Spleen (tissue), 7 donors: ENCODE data around the gene SBF1.

Experiments
- CTCF ChIP-seq, 11 experiments: fragments of 200-600 bp in 7 of 11; fragments of 450-650 bp in 4 of 11; sonication (generic) in 4 of 11; IDR thresholded peaks in 8 of 11; conservative IDR thresholded peaks in 3 of 11; 1 replicate in 7 of 11; 2 replicates in 4 of 11; pipeline versions ENCODE4 v1.4.0 to v1.8.0; 2016 to 2021; ENCODE audit warnings: antibody characterized with exemption in 11 of 11, inconsistent platforms in 4 of 11, mild to moderate bottlenecking in 1 of 11
- POLR2A ChIP-seq, 3 donors: fragments of 450-650 bp; IDR thresholded peaks; one replicate each; pipeline ENCODE4 v1.5.1; 2017; ENCODE audit warnings: antibody characterized with exemption in 3 of 3, mild to moderate bottlenecking in 1 of 3
- POLR2AphosphoS5 ChIP-seq, 3 donors: sonication (generic); formaldehyde crosslinking; IDR thresholded peaks; one replicate each; pipeline ENCODE4 v1.5.1; 2017; ENCODE audit warnings: antibody characterized with exemption in 3 of 3
- donor health status: DM: no; HTN: no; CAD: no; lungs with moderate emphysema.
- donor health status: DM: no; HTN: no; CAD: no.
- donor health status: DM: no; HTN: no; CAD: no.

DNA sequence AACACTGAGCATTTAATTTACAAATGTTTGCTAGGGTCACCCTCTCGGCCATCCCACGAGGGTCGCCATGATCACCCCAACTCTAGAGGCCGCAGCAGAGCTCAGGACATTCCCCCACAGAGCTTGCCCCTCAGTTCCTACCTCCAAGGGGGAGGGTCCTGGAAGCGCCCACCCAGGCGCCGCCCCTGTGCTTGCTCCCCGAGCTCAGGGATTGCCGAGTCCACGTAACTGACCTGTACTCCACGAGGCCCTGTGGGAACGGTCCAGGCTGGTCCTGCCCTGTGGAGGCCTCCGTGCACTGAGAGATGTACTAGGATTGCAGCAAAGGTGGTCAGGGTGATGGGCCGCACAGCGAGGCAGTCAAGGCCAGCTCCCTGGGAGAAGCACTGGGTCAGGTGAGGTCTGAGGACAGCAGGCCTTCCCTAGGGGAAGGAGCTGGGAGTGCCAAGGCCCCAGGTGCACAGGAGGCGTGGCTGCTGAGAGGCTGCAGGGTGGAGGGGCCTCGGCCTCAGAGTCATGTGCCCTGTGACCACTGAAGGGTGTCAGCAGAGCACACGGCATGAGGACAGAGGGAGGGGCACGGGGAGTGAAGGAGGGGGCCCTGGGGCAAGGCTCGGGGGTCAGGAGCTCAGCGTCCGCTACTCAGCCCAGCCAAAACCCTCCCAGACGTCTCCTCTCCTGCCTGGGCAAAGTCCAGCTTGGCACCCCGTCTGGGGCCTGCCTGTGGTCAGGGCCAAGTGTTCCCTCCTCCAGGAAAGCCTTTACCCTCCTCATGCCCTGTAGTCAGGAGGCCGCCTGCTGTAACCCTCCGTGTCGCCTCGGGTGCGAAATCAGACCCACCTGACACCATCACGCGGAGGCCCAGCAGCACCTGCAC is 9.4 kb upstream of the SBF1 start:
- TF ChIP-seq POLR2A (IDR thresholded peaks at IDR 0.05), result no peak
- TF ChIP-seq CTCF (IDR thresholded peaks at IDR 0.05 in 8 of 11, conservative IDR thresholded peaks at IDR 0.05 in 3 of 11), result no peak
- TF ChIP-seq POLR2AphosphoS5 (IDR thresholded peaks at IDR 0.05), result no peak
